ENCODE measurements around the gene PRTN3. TPM values are rescaled to one million over a fixed set of nuclear protein-coding genes. Genes with fewer than 3 reads are reported as not detected.
"Not testable (repeated sequence)": the region's sequence is repeated elsewhere in the genome, so short reads cannot be mapped to it uniquely, and the experiment has no call there.

PRTN3 gene
- total and polyA plus RNA-seq, 8 donors: 0.14 to 0.24 TPM; not detected in 6

DNA sequence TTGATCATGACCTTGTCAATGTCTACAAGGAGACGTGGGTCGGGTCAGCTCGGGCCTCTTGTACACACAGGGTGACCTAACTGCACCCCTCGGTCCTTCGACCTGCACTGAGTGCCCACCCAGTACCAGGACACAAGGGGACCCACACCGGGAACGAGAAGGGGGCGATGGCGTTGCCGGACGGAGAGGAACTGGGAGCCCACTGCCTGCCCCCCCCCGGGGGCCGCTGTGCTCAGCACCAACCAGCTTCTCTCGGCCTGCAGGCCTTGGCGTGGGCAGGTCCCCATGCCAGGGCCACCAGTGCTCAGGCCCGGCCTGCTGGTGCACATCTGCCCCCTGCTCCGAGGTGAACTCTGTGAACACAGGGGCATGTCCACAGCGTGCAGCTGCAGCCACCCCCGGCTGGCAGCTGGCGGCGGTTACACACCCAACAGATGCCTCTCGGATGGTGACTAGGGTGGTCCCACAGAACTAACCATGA lies 32.8 kb downstream of the PRTN3 start:
- no peak for FAIRE-seq
- Histone ChIP-seq H3K27me3 (no peaks in the 10 kb centered on the region), H3K36me3 (peaks cover 0 to 24% (median 0%) of the 10 kb centered on the region in 3 donors), H3K27ac (no peak overlapping the region), H3K9me3 (no peaks in the 10 kb centered on the region), H3K4me1 (no peaks in the 10 kb centered on the region), H3K4me3 (no peak overlapping the region)
- peak in 1 of 6 donors; percentile 59 for DNase-seq
- intact Hi-C loops (cut with DNase I): no loop called here
- no peak for ATAC-seq
- 90 to 95% methylated on average over 20 to 22 of the region's 22 CpGs for WGBS, 2 donors
- TF ChIP-seq, protein P1, sequence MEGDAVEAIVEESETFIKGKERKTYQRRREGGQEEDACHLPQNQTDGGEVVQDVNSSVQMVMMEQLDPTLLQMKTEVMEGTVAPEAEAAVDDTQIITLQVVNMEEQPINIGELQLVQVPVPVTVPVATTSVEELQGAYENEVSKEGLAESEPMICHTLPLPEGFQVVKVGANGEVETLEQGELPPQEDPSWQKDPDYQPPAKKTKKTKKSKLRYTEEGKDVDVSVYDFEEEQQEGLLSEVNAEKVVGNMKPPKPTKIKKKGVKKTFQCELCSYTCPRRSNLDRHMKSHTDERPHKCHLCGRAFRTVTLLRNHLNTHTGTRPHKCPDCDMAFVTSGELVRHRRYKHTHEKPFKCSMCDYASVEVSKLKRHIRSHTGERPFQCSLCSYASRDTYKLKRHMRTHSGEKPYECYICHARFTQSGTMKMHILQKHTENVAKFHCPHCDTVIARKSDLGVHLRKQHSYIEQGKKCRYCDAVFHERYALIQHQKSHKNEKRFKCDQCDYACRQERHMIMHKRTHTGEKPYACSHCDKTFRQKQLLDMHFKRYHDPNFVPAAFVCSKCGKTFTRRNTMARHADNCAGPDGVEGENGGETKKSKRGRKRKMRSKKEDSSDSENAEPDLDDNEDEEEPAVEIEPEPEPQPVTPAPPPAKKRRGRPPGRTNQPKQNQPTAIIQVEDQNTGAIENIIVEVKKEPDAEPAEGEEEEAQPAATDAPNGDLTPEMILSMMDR (IDR thresholded peaks at IDR 0.05): no peak

DNA sequence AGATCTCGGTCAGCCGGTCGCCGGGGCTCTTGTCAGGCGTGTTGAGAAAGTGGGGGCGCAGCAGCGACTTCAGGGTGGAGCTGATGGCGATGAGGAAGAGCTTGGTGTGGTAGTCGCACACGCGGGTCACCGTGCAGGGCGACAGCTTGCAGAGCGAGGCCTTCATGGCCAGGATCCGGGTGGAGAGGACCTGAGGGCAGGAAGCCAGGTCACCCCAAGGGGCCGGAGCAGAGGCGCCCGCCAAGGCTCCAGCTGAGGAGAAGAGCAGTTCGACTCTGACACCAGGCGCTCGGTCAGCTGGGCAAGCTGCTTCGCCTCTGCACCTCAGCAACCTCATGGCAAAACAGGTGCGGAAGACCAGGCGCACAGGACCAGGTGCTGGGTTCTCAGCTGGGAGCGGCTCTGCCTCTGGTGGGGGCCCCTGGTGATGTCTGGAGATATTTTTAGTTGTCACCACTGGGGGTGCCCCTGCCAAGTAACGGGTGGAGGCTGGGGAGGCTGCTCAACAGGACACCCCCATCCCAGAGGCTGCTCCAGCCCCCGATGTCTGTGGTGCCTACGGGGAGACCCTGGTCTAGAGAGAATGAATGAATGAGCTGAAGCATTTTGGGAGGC lies 34.6 kb downstream of the PRTN3 start:
- Histone ChIP-seq H3K9me3 (no peaks in the 10 kb centered on the region), H3K27me3 (no peaks in the 10 kb centered on the region), H3K36me3 (peaks cover 0 to 28% (median 0%) of the 10 kb centered on the region in 3 donors), H3K27ac (no peak overlapping the region), H3K4me3 (no peak overlapping the region), H3K4me1 (no peaks in the 10 kb centered on the region)
- DNase-seq (peak in 2 of 6 donors; percentile 56 to 64), FAIRE-seq (no peak), ATAC-seq (no peak)
- intact Hi-C loops (cut with DNase I): no loop called here
- 93 to 96% methylated on average over 28 of the region's 28 CpGs for WGBS, 2 donors
- TF ChIP-seq, protein P1 (IDR thresholded peaks at IDR 0.05): no peak

DNA sequence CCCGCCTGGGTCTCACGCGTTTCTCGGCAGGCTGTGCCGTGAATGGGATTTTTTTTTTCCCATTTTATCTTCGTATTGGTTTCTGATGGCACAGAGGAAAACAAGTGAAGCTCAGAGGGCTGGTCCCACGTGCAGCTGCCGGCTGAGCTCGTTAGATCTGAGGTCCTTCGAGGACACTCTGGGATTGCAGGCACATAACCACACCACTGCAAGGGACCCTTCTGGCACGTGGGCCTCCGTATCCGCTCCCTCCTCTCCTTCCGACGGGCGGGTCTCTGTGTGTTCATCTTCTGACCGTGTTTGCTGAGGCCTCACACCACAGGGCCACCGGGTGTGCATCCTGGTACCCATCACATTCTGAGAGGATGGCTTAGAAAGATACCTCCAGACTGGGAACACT lies 35.3 kb downstream of the PRTN3 start:
- TF ChIP-seq, protein P1 (IDR thresholded peaks at IDR 0.05): no peak
- Histone ChIP-seq H3K4me1 (no peaks in the 10 kb centered on the region), H3K27me3 (no peaks in the 10 kb centered on the region), H3K9me3 (no peaks in the 10 kb centered on the region), H3K4me3 (no peak overlapping the region), H3K27ac (no peak overlapping the region), H3K36me3 (peaks cover 0 to 35% (median under 1%) of the 10 kb centered on the region in 3 donors)
- ATAC-seq (no peak), DNase-seq (no peak), FAIRE-seq (no peak)
- 87 to 89% methylated on average over 18 of the region's 18 CpGs for WGBS, 2 donors
- intact Hi-C loops (cut with DNase I): no loop called here

DNA sequence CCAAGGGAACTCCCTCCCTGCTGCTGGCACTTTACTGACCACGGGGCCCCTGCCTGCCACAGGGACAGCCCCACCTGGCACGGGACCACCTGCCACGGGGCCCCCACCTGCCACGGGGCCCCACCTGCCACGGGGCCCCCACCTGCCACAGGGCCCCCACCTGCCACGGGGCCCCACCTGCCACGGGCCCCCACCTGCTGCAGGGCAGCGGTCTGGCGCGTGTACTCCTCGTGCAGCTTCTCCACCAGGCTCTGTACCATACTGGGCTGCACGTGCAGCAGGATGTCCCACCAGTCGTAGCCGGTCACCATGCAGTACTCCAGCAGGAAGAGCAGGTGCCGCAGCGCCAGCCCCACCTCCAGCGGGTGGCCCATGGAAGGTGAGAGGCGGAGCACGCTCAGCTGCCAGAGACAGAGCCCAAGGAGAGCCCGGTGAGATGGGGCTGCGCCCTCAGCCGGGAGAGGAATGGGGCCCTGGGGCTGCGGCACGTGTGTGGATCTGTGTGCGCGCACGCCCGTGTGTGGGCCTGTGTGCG lies 36.0 kb downstream of the PRTN3 start:
- FAIRE-seq: no peak
- intact Hi-C loops (cut with DNase I): no loop called here
- no peaks in the 10 kb centered on the region for H3K4me1 ChIP-seq
- no peaks in the 10 kb centered on the region for H3K9me3 ChIP-seq
- WGBS, 2 donors: 93 to 96% methylated on average over 29 of the region's 29 CpGs
- ATAC-seq: no peak
- TF ChIP-seq, protein P1 (IDR thresholded peaks at IDR 0.05): no peak
- DNase-seq: peak in 1 of 6 donors; percentile 68
- peaks cover 0 to 43% (median 6%) of the 10 kb centered on the region in 3 donors for H3K36me3 ChIP-seq
- no peaks in the 10 kb centered on the region for H3K27me3 ChIP-seq
- no peak overlapping the region for H3K4me3 ChIP-seq
- no peak overlapping the region for H3K27ac ChIP-seq

DNA sequence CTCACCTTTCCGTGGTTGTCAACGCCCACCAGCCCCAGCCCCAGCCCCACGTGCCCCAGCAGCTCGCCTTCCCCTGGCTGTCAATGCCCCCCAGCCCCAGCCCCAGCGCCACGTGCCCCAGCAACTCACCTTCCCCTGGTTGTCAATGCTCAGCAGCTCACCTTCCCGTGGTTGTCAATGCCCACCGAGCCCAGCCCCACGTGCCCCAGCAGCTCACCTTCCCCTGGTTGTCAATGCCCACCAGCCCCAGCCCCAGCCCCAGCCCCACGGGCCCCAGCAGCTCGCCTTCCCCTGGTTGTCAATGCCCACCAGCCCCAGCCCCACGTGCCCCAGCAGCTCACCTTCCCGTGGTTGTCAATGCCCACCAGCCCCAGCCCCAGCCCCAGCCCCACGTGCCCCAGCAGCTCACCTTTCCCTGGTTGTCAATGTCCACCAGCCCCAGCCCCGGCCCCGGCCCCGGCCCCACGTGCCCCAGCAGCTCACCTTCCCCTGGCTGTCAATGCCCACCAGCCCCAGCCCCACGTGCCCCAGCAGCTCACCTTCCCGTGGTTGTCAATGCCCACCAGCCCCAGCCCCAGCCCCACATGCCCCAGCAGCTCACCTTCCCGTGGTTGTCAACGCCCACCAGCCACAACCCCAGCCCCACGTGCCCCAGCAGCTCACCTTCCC lies 37.3 kb downstream of the PRTN3 start:
- H3K4me1 ChIP-seq; H3K9me3 ChIP-seq; ATAC-seq; H3K27ac ChIP-seq; H3K27me3 ChIP-seq; intact Hi-C loops (cut with DNase I); FAIRE-seq; H3K4me3 ChIP-seq: not testable (repeated sequence)
- peaks cover 0 to 45% (median 12%) of the 10 kb centered on the region in 3 donors for H3K36me3 ChIP-seq
- WGBS, 2 donors: 89% methylated on average over 21 to 23 of the region's 23 CpGs
- DNase-seq: peak in 1 of 6 donors; percentile 81

DNA sequence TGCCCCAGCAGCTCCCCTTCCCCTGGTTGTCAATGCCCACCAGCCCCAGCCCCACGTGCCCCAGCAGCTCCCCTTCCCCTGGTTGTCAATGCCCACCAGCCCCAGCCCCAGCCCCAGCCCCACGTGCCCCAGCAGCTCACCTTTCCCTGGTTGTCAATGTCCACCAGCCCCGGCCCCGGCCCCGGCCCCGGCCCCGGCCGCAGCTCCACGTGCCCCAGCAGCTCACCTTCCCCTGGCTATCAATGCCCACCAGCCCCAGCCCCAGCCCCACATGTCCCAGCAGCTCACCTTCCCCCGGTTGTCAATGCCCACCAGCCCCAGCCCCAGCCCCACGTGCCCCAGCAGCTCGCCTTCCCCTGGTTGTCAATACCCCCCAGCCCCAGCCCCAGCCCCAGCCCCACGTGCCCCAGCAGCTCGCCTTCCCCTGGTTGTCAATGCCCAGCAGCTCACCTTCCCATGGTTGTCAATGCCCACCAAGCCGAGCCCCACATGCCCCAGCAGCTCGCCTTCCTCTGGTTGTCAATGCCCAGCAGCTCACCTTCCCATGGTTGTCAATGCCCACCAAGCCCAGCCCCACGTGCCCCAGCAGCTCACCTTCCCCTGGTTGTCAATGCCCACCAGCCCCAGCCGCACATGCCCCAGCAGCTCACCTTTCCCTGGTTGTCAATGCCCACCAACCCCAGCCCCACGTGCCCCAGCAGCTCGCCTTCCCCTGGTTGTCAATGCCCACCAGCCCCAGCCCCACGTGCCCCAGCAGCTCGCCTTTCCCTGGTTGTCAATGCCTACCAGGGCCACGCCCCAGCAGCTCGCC lies 38.2 kb downstream of the PRTN3 start:
- FAIRE-seq; intact Hi-C loops (cut with DNase I); H3K4me1 ChIP-seq; ATAC-seq; H3K27ac ChIP-seq; H3K4me3 ChIP-seq; H3K27me3 ChIP-seq; H3K9me3 ChIP-seq: not testable (repeated sequence)
- peaks cover 0 to 49% (median 12%) of the 10 kb centered on the region in 3 donors for H3K36me3 ChIP-seq
- 89 to 91% methylated on average over 22 to 24 of the region's 24 CpGs for WGBS, 2 donors
- DNase-seq: peak in 1 of 6 donors; percentile 87

Measured in pancreas (tissue), 10 donors.